Measurements from ENCODE around the gene MGRN1.

DNA sequence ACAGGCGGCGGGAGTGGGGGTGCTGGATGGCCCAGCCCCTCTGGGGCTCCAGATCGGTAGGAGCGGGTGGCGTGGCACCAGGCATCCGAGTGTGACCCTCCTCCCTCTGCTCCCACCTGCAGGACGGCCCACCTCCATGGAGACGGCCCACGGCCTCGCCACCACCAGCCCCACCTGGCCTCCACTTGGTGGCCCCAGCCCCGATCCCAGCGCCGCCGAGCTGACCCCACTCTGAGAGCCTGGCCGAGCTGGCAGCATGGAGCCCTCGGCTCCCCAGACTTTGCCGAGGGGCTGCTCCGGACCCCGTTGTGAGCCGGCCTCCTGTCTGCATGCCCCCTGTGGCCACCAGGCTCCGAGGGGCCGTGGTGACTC, 64.0 kb downstream of the MGRN1 start:
- TF ChIP-seq, protein P1, sequence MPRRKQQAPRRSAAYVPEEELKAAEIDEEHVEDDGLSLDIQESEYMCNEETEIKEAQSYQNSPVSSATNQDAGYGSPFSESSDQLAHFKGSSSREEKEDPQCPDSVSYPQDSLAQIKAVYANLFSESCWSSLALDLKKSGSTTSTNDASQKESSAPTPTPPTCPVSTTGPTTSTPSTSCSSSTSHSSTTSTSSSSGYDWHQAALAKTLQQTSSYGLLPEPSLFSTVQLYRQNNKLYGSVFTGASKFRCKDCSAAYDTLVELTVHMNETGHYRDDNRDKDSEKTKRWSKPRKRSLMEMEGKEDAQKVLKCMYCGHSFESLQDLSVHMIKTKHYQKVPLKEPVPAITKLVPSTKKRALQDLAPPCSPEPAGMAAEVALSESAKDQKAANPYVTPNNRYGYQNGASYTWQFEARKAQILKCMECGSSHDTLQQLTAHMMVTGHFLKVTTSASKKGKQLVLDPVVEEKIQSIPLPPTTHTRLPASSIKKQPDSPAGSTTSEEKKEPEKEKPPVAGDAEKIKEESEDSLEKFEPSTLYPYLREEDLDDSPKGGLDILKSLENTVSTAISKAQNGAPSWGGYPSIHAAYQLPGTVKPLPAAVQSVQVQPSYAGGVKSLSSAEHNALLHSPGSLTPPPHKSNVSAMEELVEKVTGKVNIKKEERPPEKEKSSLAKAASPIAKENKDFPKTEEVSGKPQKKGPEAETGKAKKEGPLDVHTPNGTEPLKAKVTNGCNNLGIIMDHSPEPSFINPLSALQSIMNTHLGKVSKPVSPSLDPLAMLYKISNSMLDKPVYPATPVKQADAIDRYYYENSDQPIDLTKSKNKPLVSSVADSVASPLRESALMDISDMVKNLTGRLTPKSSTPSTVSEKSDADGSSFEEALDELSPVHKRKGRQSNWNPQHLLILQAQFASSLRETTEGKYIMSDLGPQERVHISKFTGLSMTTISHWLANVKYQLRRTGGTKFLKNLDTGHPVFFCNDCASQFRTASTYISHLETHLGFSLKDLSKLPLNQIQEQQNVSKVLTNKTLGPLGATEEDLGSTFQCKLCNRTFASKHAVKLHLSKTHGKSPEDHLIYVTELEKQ (tag by site-specific recombination; IDR thresholded peaks at IDR 0.05; ENCODE audit: borderline replicate concordance) = no peak
- no peak for TF ChIP-seq ZFP69B (tag by site-specific recombination; IDR thresholded peaks at IDR 0.05)
- TF ChIP-seq, protein P2, sequence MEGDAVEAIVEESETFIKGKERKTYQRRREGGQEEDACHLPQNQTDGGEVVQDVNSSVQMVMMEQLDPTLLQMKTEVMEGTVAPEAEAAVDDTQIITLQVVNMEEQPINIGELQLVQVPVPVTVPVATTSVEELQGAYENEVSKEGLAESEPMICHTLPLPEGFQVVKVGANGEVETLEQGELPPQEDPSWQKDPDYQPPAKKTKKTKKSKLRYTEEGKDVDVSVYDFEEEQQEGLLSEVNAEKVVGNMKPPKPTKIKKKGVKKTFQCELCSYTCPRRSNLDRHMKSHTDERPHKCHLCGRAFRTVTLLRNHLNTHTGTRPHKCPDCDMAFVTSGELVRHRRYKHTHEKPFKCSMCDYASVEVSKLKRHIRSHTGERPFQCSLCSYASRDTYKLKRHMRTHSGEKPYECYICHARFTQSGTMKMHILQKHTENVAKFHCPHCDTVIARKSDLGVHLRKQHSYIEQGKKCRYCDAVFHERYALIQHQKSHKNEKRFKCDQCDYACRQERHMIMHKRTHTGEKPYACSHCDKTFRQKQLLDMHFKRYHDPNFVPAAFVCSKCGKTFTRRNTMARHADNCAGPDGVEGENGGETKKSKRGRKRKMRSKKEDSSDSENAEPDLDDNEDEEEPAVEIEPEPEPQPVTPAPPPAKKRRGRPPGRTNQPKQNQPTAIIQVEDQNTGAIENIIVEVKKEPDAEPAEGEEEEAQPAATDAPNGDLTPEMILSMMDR (tag by site-specific recombination; IDR thresholded peaks at IDR 0.05) = no peak
- TF ChIP-seq, protein P3, sequence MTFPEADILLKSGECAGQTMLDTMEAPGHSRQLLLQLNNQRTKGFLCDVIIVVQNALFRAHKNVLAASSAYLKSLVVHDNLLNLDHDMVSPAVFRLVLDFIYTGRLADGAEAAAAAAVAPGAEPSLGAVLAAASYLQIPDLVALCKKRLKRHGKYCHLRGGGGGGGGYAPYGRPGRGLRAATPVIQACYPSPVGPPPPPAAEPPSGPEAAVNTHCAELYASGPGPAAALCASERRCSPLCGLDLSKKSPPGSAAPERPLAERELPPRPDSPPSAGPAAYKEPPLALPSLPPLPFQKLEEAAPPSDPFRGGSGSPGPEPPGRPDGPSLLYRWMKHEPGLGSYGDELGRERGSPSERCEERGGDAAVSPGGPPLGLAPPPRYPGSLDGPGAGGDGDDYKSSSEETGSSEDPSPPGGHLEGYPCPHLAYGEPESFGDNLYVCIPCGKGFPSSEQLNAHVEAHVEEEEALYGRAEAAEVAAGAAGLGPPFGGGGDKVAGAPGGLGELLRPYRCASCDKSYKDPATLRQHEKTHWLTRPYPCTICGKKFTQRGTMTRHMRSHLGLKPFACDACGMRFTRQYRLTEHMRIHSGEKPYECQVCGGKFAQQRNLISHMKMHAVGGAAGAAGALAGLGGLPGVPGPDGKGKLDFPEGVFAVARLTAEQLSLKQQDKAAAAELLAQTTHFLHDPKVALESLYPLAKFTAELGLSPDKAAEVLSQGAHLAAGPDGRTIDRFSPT (tag by site-specific recombination; IDR thresholded peaks at IDR 0.05) = no peak
- TF ChIP-seq ZNF621 (tag by site-specific recombination; IDR thresholded peaks at IDR 0.05) = no peak
- TF ChIP-seq, protein P4, sequence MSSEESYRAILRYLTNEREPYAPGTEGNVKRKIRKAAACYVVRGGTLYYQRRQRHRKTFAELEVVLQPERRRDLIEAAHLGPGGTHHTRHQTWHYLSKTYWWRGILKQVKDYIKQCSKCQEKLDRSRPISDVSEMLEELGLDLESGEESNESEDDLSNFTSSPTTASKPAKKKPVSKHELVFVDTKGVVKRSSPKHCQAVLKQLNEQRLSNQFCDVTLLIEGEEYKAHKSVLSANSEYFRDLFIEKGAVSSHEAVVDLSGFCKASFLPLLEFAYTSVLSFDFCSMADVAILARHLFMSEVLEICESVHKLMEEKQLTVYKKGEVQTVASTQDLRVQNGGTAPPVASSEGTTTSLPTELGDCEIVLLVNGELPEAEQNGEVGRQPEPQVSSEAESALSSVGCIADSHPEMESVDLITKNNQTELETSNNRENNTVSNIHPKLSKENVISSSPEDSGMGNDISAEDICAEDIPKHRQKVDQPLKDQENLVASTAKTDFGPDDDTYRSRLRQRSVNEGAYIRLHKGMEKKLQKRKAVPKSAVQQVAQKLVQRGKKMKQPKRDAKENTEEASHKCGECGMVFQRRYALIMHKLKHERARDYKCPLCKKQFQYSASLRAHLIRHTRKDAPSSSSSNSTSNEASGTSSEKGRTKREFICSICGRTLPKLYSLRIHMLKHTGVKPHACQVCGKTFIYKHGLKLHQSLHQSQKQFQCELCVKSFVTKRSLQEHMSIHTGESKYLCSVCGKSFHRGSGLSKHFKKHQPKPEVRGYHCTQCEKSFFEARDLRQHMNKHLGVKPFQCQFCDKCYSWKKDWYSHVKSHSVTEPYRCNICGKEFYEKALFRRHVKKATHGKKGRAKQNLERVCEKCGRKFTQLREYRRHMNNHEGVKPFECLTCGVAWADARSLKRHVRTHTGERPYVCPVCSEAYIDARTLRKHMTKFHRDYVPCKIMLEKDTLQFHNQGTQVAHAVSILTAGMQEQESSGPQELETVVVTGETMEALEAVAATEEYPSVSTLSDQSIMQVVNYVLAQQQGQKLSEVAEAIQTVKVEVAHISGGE (tag by site-specific recombination; conservative IDR thresholded peaks at IDR 0.05; ENCODE audit: low read depth) = no peak
- TF ChIP-seq ZSCAN30 (tag by site-specific recombination; IDR thresholded peaks at IDR 0.05) = no peak
